Measurements from ENCODE around the gene FAM180B. TPM values are rescaled to one million over a fixed set of nuclear protein-coding genes. Genes with fewer than 3 reads are reported as not detected.
"Not testable (repeated sequence)": the region's sequence is repeated elsewhere in the genome, so short reads cannot be mapped to it uniquely, and the experiment has no call there.

Gene FAM180B
- total RNA-seq, 1 experiment from 2014 or later: not detected

- no peak for DNase-seq
- Histone ChIP-seq H3K9me2 (replicated peaks; ENCODE audit: insufficient read depth, low read length) (no peaks in the 10 kb centered on the region), H3K9ac (ENCODE audit: low read length) (no peak overlapping the region), H3K79me2 (ENCODE audit: low read length) (peaks cover 3% of the 10 kb centered on the region; the same call in 1 of the 2 replicates), H3K27me3 (ENCODE audit: low read length) (no peaks in the 10 kb centered on the region), H3K36me3 (ENCODE audit: insufficient read depth, low read length) (peaks cover 62% of the 10 kb centered on the region), H3K9me3 (ENCODE audit: low read length) (no peaks in the 10 kb centered on the region), H3K27ac (ENCODE audit: low read length) (no peak overlapping the region), H2AFZ (ENCODE audit: low read length) (no peak overlapping the region), H3K4me3 (ENCODE audit: low read length) (no peak overlapping the region), H4K20me1 (ENCODE audit: insufficient read depth, low read depth, low read length) (no peaks in the 10 kb centered on the region), H3K4me2 (ENCODE audit: low read depth, low read length, poor library complexity, severe bottlenecking) (no peak overlapping the region), H3K4me1 (ENCODE audit: low read length) (no peaks in the 10 kb centered on the region)
Measured at GRCh38 chr11:47631473-47631872, 45.0 kb downstream of the FAM180B start.

- DNase-seq; H3K4me1 ChIP-seq (ENCODE audit: low read length): not testable (repeated sequence)
Measured at GRCh38 chr11:47636331-47636730, 49.9 kb downstream of the FAM180B start.

More at GRCh38 chr11:47636331-47636730, 49.9 kb downstream of the FAM180B start:
- Histone ChIP-seq H3K36me3 (ENCODE audit: insufficient read depth, low read length) (peaks cover 45% of the 10 kb centered on the region), H3K79me2 (ENCODE audit: low read length) (peaks cover 38% of the 10 kb centered on the region)
- H3K4me3 ChIP-seq (ENCODE audit: low read length); H3K4me2 ChIP-seq (ENCODE audit: low read depth, low read length, poor library complexity, severe bottlenecking); H3K9me2 ChIP-seq (replicated peaks; ENCODE audit: insufficient read depth, low read length); H4K20me1 ChIP-seq (ENCODE audit: insufficient read depth, low read depth, low read length); H3K9ac ChIP-seq (ENCODE audit: low read length); H2AFZ ChIP-seq (ENCODE audit: low read length); H3K27me3 ChIP-seq (ENCODE audit: low read length); H3K27ac ChIP-seq (ENCODE audit: low read length); H3K9me3 ChIP-seq (ENCODE audit: low read length): not testable (repeated sequence)

Small RNAs within 50 kb of the gene (small RNA-seq; reads per million reads assigned to genes)
- gene RN7SL652P: not detected
- 0.28 reads per million for gene RNU5E-10P

Other genes starting within 250 kb of the FAM180B start
- 0.67 and 0.72 TPM in 2 replicates for gene MYBPC3, start 234.0 kb upstream of the FAM180B start, total RNA-seq (2014; rRNA removed; shearing (Covaris generic); ENCODE audit: low replicate concordance)
- 114 and 198 TPM in 2 replicates for gene SPI1, start 208.1 kb upstream of the FAM180B start, total RNA-seq (2014; rRNA removed; shearing (Covaris generic); ENCODE audit: low replicate concordance)
- gene SLC39A13, start 178.1 kb upstream of the FAM180B start, total RNA-seq (2014; rRNA removed; shearing (Covaris generic); ENCODE audit: low replicate concordance): 24.9 and 32.8 TPM in 2 replicates
- 40.6 and 119 TPM in 2 replicates for gene PSMC3, start 160.2 kb upstream of the FAM180B start, total RNA-seq (2014; rRNA removed; shearing (Covaris generic); ENCODE audit: low replicate concordance)
- gene RAPSN, start 137.5 kb upstream of the FAM180B start, total RNA-seq (2014; rRNA removed; shearing (Covaris generic); ENCODE audit: low replicate concordance): 0.52 and 4.5 TPM in 2 replicates
- 130 and 148 TPM in 2 replicates for gene CELF1, start 33.5 kb upstream of the FAM180B start, total RNA-seq (2014; rRNA removed; shearing (Covaris generic); ENCODE audit: low replicate concordance)
- gene PTPMT1, start 21.1 kb upstream of the FAM180B start, total RNA-seq (2014; rRNA removed; shearing (Covaris generic); ENCODE audit: low replicate concordance): 174 and 253 TPM in 2 replicates
- 8.7 and 11.0 TPM in 2 replicates for gene KBTBD4, start 7.7 kb upstream of the FAM180B start, total RNA-seq (2014; rRNA removed; shearing (Covaris generic); ENCODE audit: low replicate concordance)
- gene NDUFS3, start 7.6 kb upstream of the FAM180B start, total RNA-seq (2014; rRNA removed; shearing (Covaris generic); ENCODE audit: low replicate concordance): 41.2 and 104 TPM in 2 replicates
- 4.9 TPM in 1 of 2 replicates, not detected in the other for gene C1QTNF4, start 7.7 kb downstream of the FAM180B start, total RNA-seq (2014; rRNA removed; shearing (Covaris generic); ENCODE audit: low replicate concordance)
- 49.5 and 72.6 TPM in 2 replicates for gene MTCH2, start 55.9 kb downstream of the FAM180B start, total RNA-seq (2014; rRNA removed; shearing (Covaris generic); ENCODE audit: low replicate concordance)
- 14.3 and 14.9 TPM in 2 replicates for gene AGBL2, start 128.7 kb downstream of the FAM180B start, total RNA-seq (2014; rRNA removed; shearing (Covaris generic); ENCODE audit: low replicate concordance)
- 61.1 and 120 TPM in 2 replicates for gene FNBP4, start 180.7 kb downstream of the FAM180B start, total RNA-seq (2014; rRNA removed; shearing (Covaris generic); ENCODE audit: low replicate concordance)

Measured in Karpas-422 (cell line).